Nephron (organoid): Measurements from ENCODE around the gene KPNA3.

Experiments
- H3K27ac Mint-ChIP-seq, 3 experiments: 2 replicates each; pipeline ENCODE4 v1.8.0; 2020; ENCODE audit warnings: mixed read lengths in 3 of 3, mild to moderate bottlenecking in 2 of 3, moderate library complexity in 1 of 3
- H3K27me3 Mint-ChIP-seq: 2 replicates; pipeline ENCODE4 v1.8.0; 2021; ENCODE audit warnings: low read depth, mild to moderate bottlenecking, moderate library complexity, mixed read lengths
- H3K36me3 Mint-ChIP-seq: 2 replicates; pipeline ENCODE4 v1.8.0; 2020; ENCODE audit warnings: low read depth, mixed read lengths
- H3K4me1 Mint-ChIP-seq: 2 replicates; pipeline ENCODE4 v1.8.0; 2020; ENCODE audit warnings: mixed read lengths
- H3K4me3 Mint-ChIP-seq, 3 experiments: 2 replicates each; pipeline ENCODE4 v1.8.0; 2020; ENCODE audit warnings: mild to moderate bottlenecking in 3 of 3, mixed read lengths in 3 of 3, moderate library complexity in 2 of 3
- H3K9me3 Mint-ChIP-seq: 2 replicates; pipeline ENCODE4 v1.8.0; 2020; ENCODE audit warnings: mixed read lengths
- TF ChIP-seq, protein P1 (sequence below), 3 experiments: fragments of 200-600 bp; sonication (generic); IDR thresholded peaks; one replicate each; pipeline ENCODE4 v1.5.0; 2021; ENCODE audit warnings: antibody characterized with exemption in 3 of 3; ENCODE audit not compliant: unreplicated experiment in 3 of 3

KPNA3 gene

GRCh38 chr13:49836516-49836915, 44.0 kb upstream of the KPNA3 start:
- no peaks in the 10 kb centered on the region for H3K27me3 Mint-ChIP-seq
- H3K4me1 Mint-ChIP-seq = no peaks in the 10 kb centered on the region
- no peaks in the 10 kb centered on the region for H3K9me3 Mint-ChIP-seq
- H3K27ac Mint-ChIP-seq = peak overlapping the region in 1 of 3 experiments; percentile 65
- H3K36me3 Mint-ChIP-seq = no peaks in the 10 kb centered on the region
- TF ChIP-seq, protein P1, sequence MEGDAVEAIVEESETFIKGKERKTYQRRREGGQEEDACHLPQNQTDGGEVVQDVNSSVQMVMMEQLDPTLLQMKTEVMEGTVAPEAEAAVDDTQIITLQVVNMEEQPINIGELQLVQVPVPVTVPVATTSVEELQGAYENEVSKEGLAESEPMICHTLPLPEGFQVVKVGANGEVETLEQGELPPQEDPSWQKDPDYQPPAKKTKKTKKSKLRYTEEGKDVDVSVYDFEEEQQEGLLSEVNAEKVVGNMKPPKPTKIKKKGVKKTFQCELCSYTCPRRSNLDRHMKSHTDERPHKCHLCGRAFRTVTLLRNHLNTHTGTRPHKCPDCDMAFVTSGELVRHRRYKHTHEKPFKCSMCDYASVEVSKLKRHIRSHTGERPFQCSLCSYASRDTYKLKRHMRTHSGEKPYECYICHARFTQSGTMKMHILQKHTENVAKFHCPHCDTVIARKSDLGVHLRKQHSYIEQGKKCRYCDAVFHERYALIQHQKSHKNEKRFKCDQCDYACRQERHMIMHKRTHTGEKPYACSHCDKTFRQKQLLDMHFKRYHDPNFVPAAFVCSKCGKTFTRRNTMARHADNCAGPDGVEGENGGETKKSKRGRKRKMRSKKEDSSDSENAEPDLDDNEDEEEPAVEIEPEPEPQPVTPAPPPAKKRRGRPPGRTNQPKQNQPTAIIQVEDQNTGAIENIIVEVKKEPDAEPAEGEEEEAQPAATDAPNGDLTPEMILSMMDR (IDR thresholded peaks at IDR 0.05; ENCODE audit: unreplicated experiment in 3 of 3) = no peak
- no peak overlapping the region for H3K4me3 Mint-ChIP-seq

- Mint-ChIP-seq H3K9me3 (peaks cover 10% of the 10 kb centered on the region), H3K27ac (no peak overlapping the region), H3K36me3 (no peaks in the 10 kb centered on the region), H3K4me1 (no peaks in the 10 kb centered on the region), H3K27me3 (peaks cover 5% of the 10 kb centered on the region), H3K4me3 (no peak overlapping the region)
- TF ChIP-seq, protein P1 (IDR thresholded peaks at IDR 0.05; ENCODE audit: unreplicated experiment in 3 of 3) = no peak
Measured at GRCh38 chr13:49833402-49833801, 40.9 kb upstream of the KPNA3 start.

DNA sequence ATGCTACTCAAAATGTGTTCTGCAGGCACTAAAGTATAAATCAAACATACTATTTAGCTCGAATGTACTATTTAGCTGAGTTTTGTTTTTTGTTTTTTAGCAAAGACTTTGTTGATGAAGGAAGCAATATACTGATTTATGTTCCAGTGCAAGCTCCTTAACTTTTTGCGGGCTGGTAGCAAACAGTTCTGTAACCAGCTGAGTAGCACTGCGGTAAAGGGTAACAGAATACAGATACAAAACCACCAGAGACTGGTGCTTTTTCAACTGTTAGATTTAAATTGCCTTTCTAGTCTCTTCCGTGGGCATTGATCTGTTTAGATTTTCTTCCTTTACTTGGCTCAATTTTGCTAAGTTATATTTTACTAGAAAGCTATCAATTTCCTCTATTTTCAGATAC, 39.0 kb upstream of the KPNA3 start:
- peaks cover 5% of the 10 kb centered on the region for H3K27me3 Mint-ChIP-seq
- H3K9me3 Mint-ChIP-seq = peaks cover 10% of the 10 kb centered on the region
- no peaks in the 10 kb centered on the region for H3K36me3 Mint-ChIP-seq
- H3K4me1 Mint-ChIP-seq = no peaks in the 10 kb centered on the region
- H3K4me3 Mint-ChIP-seq = no peak overlapping the region
- TF ChIP-seq, protein P1 (IDR thresholded peaks at IDR 0.05; ENCODE audit: unreplicated experiment in 3 of 3) = no peak
- no peak overlapping the region for H3K27ac Mint-ChIP-seq

DNA sequence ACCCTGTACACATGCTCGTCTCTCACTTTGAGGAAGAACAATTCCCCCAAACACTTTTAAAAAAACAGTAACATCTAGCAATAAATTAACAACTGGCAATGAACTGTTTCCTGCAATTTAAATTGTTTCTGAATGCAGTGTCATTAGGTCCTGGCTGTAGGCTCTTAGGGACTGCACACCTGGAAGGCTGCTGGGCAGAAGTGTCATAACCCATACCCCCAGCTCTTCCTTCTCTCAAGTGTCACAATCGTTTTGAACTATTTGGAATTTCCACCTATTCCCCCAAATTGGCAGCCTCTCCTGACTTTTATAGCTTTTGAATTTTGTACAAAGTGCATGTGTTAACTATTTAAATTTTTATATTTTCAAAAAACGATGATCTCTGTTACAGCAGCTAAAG, 38.2 kb upstream of the KPNA3 start:
- Mint-ChIP-seq H3K27ac (no peak overlapping the region), H3K36me3 (no peaks in the 10 kb centered on the region), H3K27me3 (peaks cover 5% of the 10 kb centered on the region), H3K4me3 (no peak overlapping the region), H3K9me3 (peaks cover 10% of the 10 kb centered on the region), H3K4me1 (no peaks in the 10 kb centered on the region)
- TF ChIP-seq, protein P1 (IDR thresholded peaks at IDR 0.05; ENCODE audit: unreplicated experiment in 3 of 3) = no peak

- no peak overlapping the region for H3K4me3 Mint-ChIP-seq
- H3K27ac Mint-ChIP-seq = no peak overlapping the region
Measured at GRCh38 chr13:49829715-49830114, 37.2 kb upstream of the KPNA3 start.

DNA sequence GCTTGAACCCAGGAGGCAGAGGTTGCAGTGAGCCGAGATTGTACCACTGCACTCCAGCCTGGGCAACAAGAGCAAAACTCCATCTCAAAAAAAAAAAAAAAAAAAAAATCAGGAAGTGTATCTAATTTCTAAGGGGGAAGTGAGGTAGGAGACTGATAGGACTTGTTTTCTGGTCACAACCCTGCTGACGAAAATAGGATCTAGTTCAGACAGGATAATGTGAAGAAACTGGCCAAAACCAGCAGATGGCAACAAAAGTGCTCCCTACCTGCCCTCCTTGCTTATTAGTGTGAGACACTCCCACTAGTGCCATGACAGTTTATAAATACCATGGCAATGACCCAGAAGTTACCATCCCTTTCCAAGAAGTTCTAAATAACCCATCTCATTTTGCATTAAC, 36.0 kb upstream of the KPNA3 start:
- Mint-ChIP-seq H3K27me3 (peaks cover 12% of the 10 kb centered on the region), H3K36me3 (no peaks in the 10 kb centered on the region), H3K27ac (no peak overlapping the region), H3K9me3 (peaks cover 10% of the 10 kb centered on the region), H3K4me1 (no peaks in the 10 kb centered on the region), H3K4me3 (no peak overlapping the region)
- TF ChIP-seq, protein P1 (IDR thresholded peaks at IDR 0.05; ENCODE audit: unreplicated experiment in 3 of 3) = no peak

More at GRCh38 chr13:49829715-49830114, 37.2 kb upstream of the KPNA3 start:
- Mint-ChIP-seq H3K4me1 (no peaks in the 10 kb centered on the region), H3K27me3 (peaks cover 9% of the 10 kb centered on the region), H3K9me3 (peaks cover 10% of the 10 kb centered on the region), H3K36me3 (no peaks in the 10 kb centered on the region)
- TF ChIP-seq, protein P1 (IDR thresholded peaks at IDR 0.05; ENCODE audit: unreplicated experiment in 3 of 3) = no peak
